ENCODE data around the gene TALDO1.

The TALDO1 gene

GRCh38 chr11:727281-727701, 20.0 kb upstream of the TALDO1 start:
- Histone ChIP-seq H3K36me3 (ENCODE audit: control insufficient read depth, insufficient read depth, low read length) (no peaks in the 10 kb centered on the region), H3K9ac (no peak overlapping the region), H3K27ac (no peak overlapping the region), H3K4me2 (ENCODE audit: low read length) (no peak overlapping the region), H3K27me3 (ENCODE audit: control insufficient read depth, insufficient read depth, low read length) (no peaks in the 10 kb centered on the region), H2AFZ (no peak overlapping the region), H3K4me3 (ENCODE audit: low read depth, low read length) (no peak overlapping the region), H3K9me3 (ENCODE audit: control insufficient read depth, low read length) (no peaks in the 10 kb centered on the region), H3K79me2 (no peaks in the 10 kb centered on the region), H3K4me1 (no peaks in the 10 kb centered on the region)
- TF ChIP-seq CTCF (IDR thresholded peaks at IDR 0.05): no peak

- H2AFZ ChIP-seq: no peak overlapping the region
- H3K79me2 ChIP-seq: no peaks in the 10 kb centered on the region
- no peak overlapping the region for H3K4me2 ChIP-seq (ENCODE audit: low read length)
- H3K4me1 ChIP-seq: no peaks in the 10 kb centered on the region
- H3K27me3 ChIP-seq (ENCODE audit: control insufficient read depth, insufficient read depth, low read length): no peaks in the 10 kb centered on the region
- no peak overlapping the region for H3K9ac ChIP-seq
- no peaks in the 10 kb centered on the region for H3K9me3 ChIP-seq (ENCODE audit: control insufficient read depth, low read length)
- no peaks in the 10 kb centered on the region for H3K36me3 ChIP-seq (ENCODE audit: control insufficient read depth, insufficient read depth, low read length)
- peak; percentile 91 for TF ChIP-seq CTCF (IDR thresholded peaks at IDR 0.05)
- H3K27ac ChIP-seq: no peak overlapping the region
- no peak overlapping the region for H3K4me3 ChIP-seq (ENCODE audit: low read depth, low read length)
These were observed 19.2 kb upstream of the TALDO1 start for GRCh38 chr11:727859-728748.

- H3K9me3 ChIP-seq (ENCODE audit: control insufficient read depth, low read length): no peaks in the 10 kb centered on the region
- no peaks in the 10 kb centered on the region for H3K79me2 ChIP-seq
- no peak overlapping the region for H3K9ac ChIP-seq
- no peaks in the 10 kb centered on the region for H3K36me3 ChIP-seq (ENCODE audit: control insufficient read depth, insufficient read depth, low read length)
- H3K27ac ChIP-seq: no peak overlapping the region
- no peaks in the 10 kb centered on the region for H3K27me3 ChIP-seq (ENCODE audit: control insufficient read depth, insufficient read depth, low read length)
- H3K4me3 ChIP-seq (ENCODE audit: low read depth, low read length): no peak overlapping the region
- no peak for TF ChIP-seq CTCF (IDR thresholded peaks at IDR 0.05)
- no peak overlapping the region for H3K4me2 ChIP-seq (ENCODE audit: low read length)
- no peak overlapping the region for H2AFZ ChIP-seq
- no peaks in the 10 kb centered on the region for H3K4me1 ChIP-seq
These were observed 18.3 kb upstream of the TALDO1 start for GRCh38 chr11:728901-729491.

- no peak for TF ChIP-seq CTCF (IDR thresholded peaks at IDR 0.05)
- Histone ChIP-seq H3K4me2 (ENCODE audit: low read length) (no peak overlapping the region), H3K79me2 (no peaks in the 10 kb centered on the region), H3K27me3 (ENCODE audit: control insufficient read depth, insufficient read depth, low read length) (no peaks in the 10 kb centered on the region), H3K4me3 (ENCODE audit: low read depth, low read length) (no peak overlapping the region), H3K36me3 (ENCODE audit: control insufficient read depth, insufficient read depth, low read length) (no peaks in the 10 kb centered on the region), H3K9ac (no peak overlapping the region), H3K27ac (no peak overlapping the region), H3K4me1 (no peaks in the 10 kb centered on the region), H2AFZ (no peak overlapping the region), H3K9me3 (ENCODE audit: control insufficient read depth, low read length) (no peaks in the 10 kb centered on the region)
These were observed 17.7 kb upstream of the TALDO1 start for GRCh38 chr11:729492-730074.
